ENCODE measurements around the gene CLASRP. TPM values are rescaled to one million over a fixed set of nuclear protein-coding genes. Genes with fewer than 3 reads are reported as not detected.
"Not testable (repeated sequence)": the region's sequence is repeated elsewhere in the genome, so short reads cannot be mapped to it uniquely, and the experiment has no call there.

Gene CLASRP, protein sequence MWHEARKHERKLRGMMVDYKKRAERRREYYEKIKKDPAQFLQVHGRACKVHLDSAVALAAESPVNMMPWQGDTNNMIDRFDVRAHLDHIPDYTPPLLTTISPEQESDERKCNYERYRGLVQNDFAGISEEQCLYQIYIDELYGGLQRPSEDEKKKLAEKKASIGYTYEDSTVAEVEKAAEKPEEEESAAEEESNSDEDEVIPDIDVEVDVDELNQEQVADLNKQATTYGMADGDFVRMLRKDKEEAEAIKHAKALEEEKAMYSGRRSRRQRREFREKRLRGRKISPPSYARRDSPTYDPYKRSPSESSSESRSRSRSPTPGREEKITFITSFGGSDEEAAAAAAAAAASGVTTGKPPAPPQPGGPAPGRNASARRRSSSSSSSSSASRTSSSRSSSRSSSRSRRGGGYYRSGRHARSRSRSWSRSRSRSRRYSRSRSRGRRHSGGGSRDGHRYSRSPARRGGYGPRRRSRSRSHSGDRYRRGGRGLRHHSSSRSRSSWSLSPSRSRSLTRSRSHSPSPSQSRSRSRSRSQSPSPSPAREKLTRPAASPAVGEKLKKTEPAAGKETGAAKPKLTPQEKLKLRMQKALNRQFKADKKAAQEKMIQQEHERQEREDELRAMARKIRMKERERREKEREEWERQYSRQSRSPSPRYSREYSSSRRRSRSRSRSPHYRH
- total RNA-seq, result 13.8 and 16.0 TPM in 2 replicates

GRCh38 chr19:45038931-45039893 lies at the start of gene CLASRP:
CLASRP (plus strand) TSS chr19:45039045; CDS start chr19:45040213, 1,168 bp downstream.
- DNase-seq, result peak; percentile 93

DNA sequence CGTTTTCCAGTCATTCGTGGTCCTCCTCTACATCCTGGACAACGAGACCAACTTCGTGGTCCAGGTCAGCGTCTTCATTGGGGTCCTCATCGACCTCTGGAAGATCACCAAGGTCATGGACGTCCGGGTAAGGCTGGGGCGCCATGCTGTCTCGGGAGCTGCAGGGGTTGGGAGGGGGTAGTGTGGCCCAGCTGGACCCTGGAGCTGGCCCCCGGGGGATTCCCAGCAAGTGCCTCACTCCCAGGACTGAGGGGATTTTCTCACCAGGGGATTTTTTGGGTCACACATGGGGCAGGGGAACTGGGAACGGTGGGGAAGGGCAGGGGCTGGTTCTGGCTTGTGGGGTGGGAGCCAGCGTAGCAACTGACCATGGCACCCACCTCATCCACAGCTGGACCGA lies 48.4 kb upstream of the CLASRP start:
- no peak for DNase-seq

DNA sequence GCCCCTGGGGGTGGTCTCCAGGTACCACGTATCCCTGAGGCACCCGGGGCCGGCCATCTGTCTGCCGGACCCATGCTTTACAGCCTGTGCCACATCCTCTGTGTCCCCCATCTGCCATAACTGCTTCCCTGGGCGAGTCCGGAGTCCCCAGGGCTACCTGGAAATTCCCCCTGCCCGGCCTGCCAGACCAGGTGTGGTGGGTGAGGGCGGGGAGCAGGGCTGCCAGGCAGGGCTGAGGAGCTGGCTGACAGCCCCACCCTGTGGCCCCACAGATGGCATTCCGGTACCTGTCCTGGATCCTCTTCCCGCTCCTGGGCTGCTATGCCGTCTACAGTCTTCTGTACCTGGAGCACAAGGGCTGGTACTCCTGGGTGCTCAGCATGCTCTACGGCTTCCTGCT lies 47.9 kb upstream of the CLASRP start:
- no peak for DNase-seq

- no peak for DNase-seq
Measured at GRCh38 chr19:44992336-44993163, 46.3 kb upstream of the CLASRP start.

- no peak for DNase-seq
Measured at GRCh38 chr19:44993526-44993925, 45.3 kb upstream of the CLASRP start.

DNA sequence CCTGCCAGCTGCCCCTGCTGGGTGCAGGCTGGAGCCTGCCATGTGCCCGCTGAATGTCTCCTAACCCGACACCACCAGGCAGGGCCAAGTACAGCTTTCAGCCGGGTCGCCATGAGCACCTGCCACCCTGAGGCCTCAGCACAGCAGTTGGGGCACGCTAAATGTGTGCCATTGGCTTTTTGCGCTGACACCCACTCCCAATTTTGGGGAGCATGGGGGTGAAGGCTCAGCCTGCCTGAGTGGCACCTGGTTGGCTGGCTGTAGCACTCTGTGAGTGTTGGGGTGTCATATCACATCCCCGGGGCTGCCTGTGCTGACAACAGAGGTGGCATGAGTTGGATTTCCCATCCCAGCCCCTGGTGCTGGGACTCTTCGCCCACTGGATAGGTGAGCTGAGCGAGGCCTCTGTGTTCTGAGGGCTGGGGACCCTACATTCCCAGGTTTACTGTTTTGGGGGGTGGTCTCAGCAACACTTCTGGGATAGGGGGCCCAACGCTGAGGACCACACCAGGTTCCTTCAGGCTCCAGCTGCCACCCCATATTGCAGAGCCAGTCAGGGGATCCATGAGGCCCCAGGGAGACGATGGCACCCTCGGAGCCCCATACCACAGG lies 44.8 kb upstream of the CLASRP start:
- no peak for DNase-seq

GRCh38 chr19:44998025-44998424 lies 40.8 kb upstream of the CLASRP start:
- DNase-seq, result no peak

DNA sequence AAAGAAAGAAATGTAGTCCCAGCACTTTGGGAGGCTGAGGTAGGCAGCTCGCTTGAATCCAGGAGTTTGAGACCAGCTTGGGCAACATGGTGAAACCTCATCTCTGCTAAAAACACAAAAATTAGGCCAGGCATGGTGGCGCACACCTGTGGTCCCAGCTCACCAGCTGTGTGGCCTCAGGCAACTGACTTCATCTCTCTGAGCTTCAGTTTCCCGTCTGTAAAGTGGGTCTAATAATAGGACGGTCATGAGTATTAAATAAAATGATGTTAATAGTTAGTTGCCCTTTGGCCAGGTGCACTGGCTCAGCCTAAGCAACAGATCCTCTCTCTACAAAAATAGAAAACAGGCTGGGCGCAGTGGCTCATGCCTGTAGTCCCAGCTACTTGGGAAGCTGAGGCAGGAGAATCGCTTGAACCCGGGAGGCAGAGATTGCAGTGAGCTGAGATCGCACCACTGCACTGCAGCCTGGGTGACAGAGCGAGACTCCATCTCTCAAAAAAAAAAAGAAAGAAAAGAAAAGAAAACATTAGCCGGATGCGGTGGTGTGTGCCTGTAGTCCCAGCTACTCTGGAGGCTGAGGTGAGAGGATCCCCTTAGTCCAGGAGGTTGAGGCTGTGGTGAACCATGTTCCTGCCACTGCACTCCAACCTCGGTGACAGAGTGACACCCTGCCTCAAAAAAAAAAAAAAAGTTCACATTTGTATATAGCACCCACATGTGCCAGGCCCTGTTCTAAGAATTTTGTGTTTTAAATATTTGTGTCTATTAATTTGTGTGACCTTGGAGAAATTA lies 39.5 kb upstream of the CLASRP start:
- DNase-seq, result not testable (repeated sequence)

DNA sequence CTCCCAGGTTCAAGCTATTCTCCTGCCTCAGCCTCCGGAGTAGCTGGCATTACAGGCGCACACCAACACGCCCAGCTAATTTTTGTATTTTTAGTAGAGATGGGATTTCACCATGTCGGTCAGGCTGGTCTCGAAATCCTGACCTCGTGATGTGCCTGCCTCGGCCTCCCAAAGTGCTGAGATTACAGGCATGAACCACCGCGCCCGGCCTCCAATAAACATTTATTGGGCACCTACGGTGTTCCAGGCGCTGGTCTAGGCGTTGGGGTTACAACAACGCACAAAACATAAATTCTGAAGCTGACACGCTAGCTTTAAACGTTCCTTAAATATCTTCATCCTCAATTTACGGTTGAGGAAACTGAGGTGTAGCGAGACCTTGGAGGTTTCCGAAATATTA lies 38.2 kb upstream of the CLASRP start:
- DNase-seq, result not testable (repeated sequence)

- peak; percentile 94 for DNase-seq
Measured at GRCh38 chr19:45001087-45001739, 37.6 kb upstream of the CLASRP start, which contains the start of gene RELB. RELB (plus strand) TSS chr19:45001464; CDS start chr19:45001580, 116 bp downstream.

GRCh38 chr19:45003485-45003884 lies 35.4 kb upstream of the CLASRP start:
- DNase-seq, result no peak

DNA sequence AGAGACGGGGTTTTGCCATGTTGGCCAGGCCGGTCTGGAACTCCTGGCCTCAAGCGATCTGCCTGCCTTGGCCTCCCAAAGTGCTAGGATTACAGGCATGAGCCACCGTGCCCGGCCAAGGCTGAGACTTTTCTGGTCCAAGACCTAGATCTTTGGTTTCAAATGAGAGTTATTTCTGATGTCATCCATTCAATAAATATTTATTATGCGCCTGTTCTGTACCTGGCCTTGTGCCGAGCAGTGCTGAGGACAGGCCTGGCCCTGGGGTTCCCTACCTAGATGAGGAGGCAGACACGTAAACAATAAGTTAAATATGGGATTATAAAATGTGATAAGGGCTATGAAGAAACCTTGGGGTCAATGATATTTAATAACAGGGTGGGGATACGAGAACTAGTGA lies 33.1 kb upstream of the CLASRP start:
- no peak for DNase-seq

- DNase-seq, result no peak
Measured at GRCh38 chr19:45008552-45008951, 30.3 kb upstream of the CLASRP start.

DNA sequence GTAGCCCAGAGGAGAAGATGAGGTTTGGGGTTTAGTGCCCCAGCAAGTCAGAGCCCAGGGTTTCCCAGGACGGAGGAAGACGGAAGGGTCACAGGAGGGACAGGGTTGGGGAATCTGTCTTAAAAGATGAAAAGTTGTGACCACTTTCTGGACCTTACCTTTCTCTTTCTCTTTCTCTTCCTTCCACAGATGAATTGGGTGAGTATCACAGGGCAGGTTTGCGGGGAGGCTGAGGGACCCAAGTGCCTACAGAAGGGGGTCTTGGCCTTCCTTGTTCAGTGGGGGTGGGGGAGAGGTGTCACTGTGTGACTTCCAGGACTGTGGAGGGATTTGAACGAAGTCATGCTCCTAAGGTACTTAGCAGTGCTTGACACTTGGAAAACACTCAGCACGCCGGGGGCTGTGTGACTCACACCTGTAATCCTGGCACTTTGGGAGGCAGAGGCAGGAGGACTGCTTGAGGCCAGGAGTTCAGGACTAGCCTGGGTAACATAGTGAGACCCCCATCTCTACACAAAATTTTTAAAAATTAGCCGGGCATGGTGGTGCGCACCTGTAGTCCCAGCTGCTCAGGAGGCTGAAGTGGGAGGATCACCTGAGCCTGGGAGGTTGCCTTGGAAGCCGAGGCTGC lies 29.1 kb upstream of the CLASRP start:
- no peak for DNase-seq

- no peak for DNase-seq
Measured at GRCh38 chr19:45010306-45010705, 28.5 kb upstream of the CLASRP start.

- no peak for DNase-seq
Measured at GRCh38 chr19:45011959-45012358, 26.9 kb upstream of the CLASRP start.

GRCh38 chr19:45016388-45017314 lies 22.2 kb upstream of the CLASRP start:
- DNase-seq, result peak; percentile 76

DNA sequence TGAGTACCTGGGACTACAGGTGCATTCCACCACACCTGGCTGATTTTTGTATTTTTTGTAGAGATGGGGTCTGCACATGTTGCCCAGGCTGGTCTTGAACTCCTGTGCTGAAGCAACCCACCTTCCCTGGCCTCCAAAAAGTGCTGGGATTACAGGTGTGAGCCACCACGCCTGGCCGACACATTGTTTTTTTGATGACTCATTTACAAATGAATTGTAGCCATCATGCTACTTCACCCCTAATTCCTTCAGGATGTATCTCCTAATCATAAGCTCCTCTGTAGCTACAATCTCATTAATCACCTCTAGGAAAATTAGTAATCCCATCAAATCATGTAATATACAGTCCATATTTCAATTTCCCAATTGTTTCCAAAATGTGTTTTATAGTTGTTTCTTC lies 19.7 kb upstream of the CLASRP start:
- DNase-seq, result no peak
